HG02885 (cell line): ENCODE data around the gene RD3L.

Experiments used
- ATAC-seq: cut with Tn5 transposase; IDR thresholded peaks from one replicate; pipeline ENCODE4 v1.9.1; 2021; ENCODE audit warnings: mild to moderate bottlenecking; ENCODE audit not compliant: unreplicated experiment, poor library complexity

Gene RD3L

GRCh38 chr14:103897075-103897947 lies 45.0 kb downstream of the RD3L start:
- no peak for ATAC-seq

- ATAC-seq: no peak
These were observed 45.8 kb downstream of the RD3L start for GRCh38 chr14:103896578-103896977.

- ATAC-seq: no peak
These were observed 47.6 kb downstream of the RD3L start for GRCh38 chr14:103894723-103895059.

GRCh38 chr14:103894034-103894722 lies 48.2 kb downstream of the RD3L start:
- no peak for ATAC-seq

GRCh38 chr14:103892247-103892646 lies 50.1 kb downstream of the RD3L start:
- no peak for ATAC-seq

- ATAC-seq: no peak
These were observed 50.6 kb downstream of the RD3L start for GRCh38 chr14:103891667-103892215.

GRCh38 chr14:103890821-103891666 lies 51.3 kb downstream of the RD3L start:
- ATAC-seq: no peak
